Liver (tissue), 9 donors: Measurements from ENCODE around the gene IQCE. TPM values are rescaled to one million over a fixed set of nuclear protein-coding genes. Genes with fewer than 3 reads are reported as not detected.

Experiments used
- DNase-seq: peaks from one replicate; pipeline ENCODE4 v3.0.0-alpha.2; 2017; ENCODE audit warnings: low spot score
- H3K27ac ChIP-seq, 2 donors: one replicate each; pipeline ENCODE4 v1.7.0; 2013; ENCODE audit warnings: inconsistent platforms in 2 of 2, low read length in 2 of 2, control low read depth in 1 of 2, low read depth in 1 of 2, mild to moderate bottlenecking in 1 of 2
- H3K27me3 ChIP-seq, 4 donors: one replicate each; pipeline versions ENCODE4 v1.6.1 to v1.7.0; 2013; ENCODE audit warnings: low read length in 3 of 4, inconsistent platforms in 1 of 4, mild to moderate bottlenecking in 1 of 4, moderate library complexity in 1 of 4; ENCODE audit not compliant: control insufficient read depth in 4 of 4, insufficient read depth in 4 of 4
- H3K36me3 ChIP-seq, 4 donors: one replicate each; pipeline versions ENCODE4 v1.6.1 to v1.7.0; 2013; ENCODE audit warnings: low read length in 3 of 4, mild to moderate bottlenecking in 3 of 4, low read depth in 1 of 4, moderate library complexity in 1 of 4; ENCODE audit not compliant: control insufficient read depth in 4 of 4, insufficient read depth in 3 of 4
- H3K4me1 ChIP-seq, 4 donors: one replicate each; pipeline versions ENCODE4 v1.6.1 to v1.7.0; 2013; ENCODE audit warnings: low read length in 3 of 4, mild to moderate bottlenecking in 3 of 4, moderate library complexity in 1 of 4; ENCODE audit not compliant: control insufficient read depth in 4 of 4, insufficient read depth in 4 of 4
- H3K4me3 ChIP-seq, 3 donors: one replicate each; pipeline versions ENCODE4 v1.6.1 to v1.7.0; 2013; ENCODE audit warnings: low read length in 3 of 3, control low read depth in 1 of 3, low read depth in 1 of 3, mild to moderate bottlenecking in 1 of 3
- H3K9ac ChIP-seq, 2 donors: one replicate each; pipeline ENCODE4 v1.7.0; 2013; ENCODE audit warnings: low read length in 2 of 2, mild to moderate bottlenecking in 2 of 2, moderate library complexity in 2 of 2, control low read depth in 1 of 2, low read depth in 1 of 2
- H3K9me3 ChIP-seq, 4 donors: one replicate each; pipeline versions ENCODE4 v1.6.1 to v1.7.0; 2013; ENCODE audit warnings: low read length in 3 of 4; ENCODE audit not compliant: control insufficient read depth in 4 of 4
- FOXA1 ChIP-seq: IDR thresholded peaks from 2 replicates; pipeline ENCODE4 v1.6.1; 2016; ENCODE audit warnings: antibody characterized with exemption
- FOXA2 ChIP-seq: IDR thresholded peaks from 2 replicates; pipeline ENCODE4 v1.6.1; 2016; ENCODE audit warnings: antibody characterized with exemption
- HNF4A ChIP-seq, 2 donors: conservative IDR thresholded peaks; 2 replicates each; pipeline ENCODE4 v1.6.1; 2016; ENCODE audit warnings: antibody characterized with exemption in 2 of 2, mild to moderate bottlenecking in 2 of 2
- HNF4G ChIP-seq: IDR thresholded peaks from 2 replicates; pipeline ENCODE4 v1.6.1; 2016; ENCODE audit warnings: antibody characterized with exemption
- NR2F2 ChIP-seq: IDR thresholded peaks from 2 replicates; pipeline ENCODE4 v1.6.1; 2016; ENCODE audit warnings: antibody characterized with exemption
- RAD21 ChIP-seq, 2 donors: IDR thresholded peaks; 2 replicates each; pipeline ENCODE4 v1.6.1; 2016; ENCODE audit warnings: antibody characterized with exemption in 2 of 2, mild to moderate bottlenecking in 2 of 2
- YY1 ChIP-seq: IDR thresholded peaks from 2 replicates; pipeline ENCODE4 v1.6.1; 2016; ENCODE audit warnings: antibody characterized with exemption, mild to moderate bottlenecking
- WGBS: extraction: QIAGEN DNeasy Blood & Tissue Kit; methylation state at CpG from one replicate; pipeline ENCODE4 v1.1.7; 2013; 5-methylcytosine and 5-hydroxymethylcytosine counted together
- polyA plus RNA-seq, 2 donors: library from polyadenylated mRNA; stranded (reverse) in 1 of 2; unstranded in 1 of 2; fragments of 200-250 nt in 1 of 2; fragments of >200 nt in 1 of 2; fragmentation: Nextera tagmentation in 1 of 2; extraction: Ambion mirVana in 1 of 2; gene quantifications; one replicate each; pipeline versions ENCODE4 v1.2.1 to v1.2.3, GENCODE V29; 2013 to 2015
- total RNA-seq, 2 donors: library from RNA; depleted of rRNA; stranded (reverse); fragments of >200 nt; gene quantifications; one replicate each; pipeline ENCODE4 v1.2.3, GENCODE V29; 2014
- TF ChIP-seq, protein P1 (sequence below): IDR thresholded peaks from 2 replicates; pipeline ENCODE4 v1.6.1; 2016; ENCODE audit warnings: antibody characterized with exemption
- TF ChIP-seq, protein P2 (sequence below): IDR thresholded peaks from 2 replicates; pipeline ENCODE4 v1.6.1; 2016; ENCODE audit warnings: antibody characterized with exemption
- TF ChIP-seq, protein P3 (sequence below): fragments of 150-350 bp; IDR thresholded peaks from 2 replicates; pipeline ENCODE4 v1.5.1; 2017; ENCODE audit warnings: improper control_type of control experiment, low read depth, low read length; ENCODE audit not compliant: missing input control
- donor health status: healthy.
- donor health status: healthy.
- donor health status: healthy.
- donor health status: healthy.
- donor health status: healthy.

IQCE gene
- total and polyA plus RNA-seq, 4 donors, result 2.1 to 5.9 (median 3.6) TPM

- TF ChIP-seq YY1, result no peak
- TF ChIP-seq, protein P1, sequence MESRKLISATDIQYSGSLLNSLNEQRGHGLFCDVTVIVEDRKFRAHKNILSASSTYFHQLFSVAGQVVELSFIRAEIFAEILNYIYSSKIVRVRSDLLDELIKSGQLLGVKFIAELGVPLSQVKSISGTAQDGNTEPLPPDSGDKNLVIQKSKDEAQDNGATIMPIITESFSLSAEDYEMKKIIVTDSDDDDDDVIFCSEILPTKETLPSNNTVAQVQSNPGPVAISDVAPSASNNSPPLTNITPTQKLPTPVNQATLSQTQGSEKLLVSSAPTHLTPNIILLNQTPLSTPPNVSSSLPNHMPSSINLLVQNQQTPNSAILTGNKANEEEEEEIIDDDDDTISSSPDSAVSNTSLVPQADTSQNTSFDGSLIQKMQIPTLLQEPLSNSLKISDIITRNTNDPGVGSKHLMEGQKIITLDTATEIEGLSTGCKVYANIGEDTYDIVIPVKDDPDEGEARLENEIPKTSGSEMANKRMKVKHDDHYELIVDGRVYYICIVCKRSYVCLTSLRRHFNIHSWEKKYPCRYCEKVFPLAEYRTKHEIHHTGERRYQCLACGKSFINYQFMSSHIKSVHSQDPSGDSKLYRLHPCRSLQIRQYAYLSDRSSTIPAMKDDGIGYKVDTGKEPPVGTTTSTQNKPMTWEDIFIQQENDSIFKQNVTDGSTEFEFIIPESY, result no peak
- TF ChIP-seq, protein P2, sequence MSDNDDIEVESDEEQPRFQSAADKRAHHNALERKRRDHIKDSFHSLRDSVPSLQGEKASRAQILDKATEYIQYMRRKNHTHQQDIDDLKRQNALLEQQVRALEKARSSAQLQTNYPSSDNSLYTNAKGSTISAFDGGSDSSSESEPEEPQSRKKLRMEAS, result no peak
- TF ChIP-seq, protein P3, sequence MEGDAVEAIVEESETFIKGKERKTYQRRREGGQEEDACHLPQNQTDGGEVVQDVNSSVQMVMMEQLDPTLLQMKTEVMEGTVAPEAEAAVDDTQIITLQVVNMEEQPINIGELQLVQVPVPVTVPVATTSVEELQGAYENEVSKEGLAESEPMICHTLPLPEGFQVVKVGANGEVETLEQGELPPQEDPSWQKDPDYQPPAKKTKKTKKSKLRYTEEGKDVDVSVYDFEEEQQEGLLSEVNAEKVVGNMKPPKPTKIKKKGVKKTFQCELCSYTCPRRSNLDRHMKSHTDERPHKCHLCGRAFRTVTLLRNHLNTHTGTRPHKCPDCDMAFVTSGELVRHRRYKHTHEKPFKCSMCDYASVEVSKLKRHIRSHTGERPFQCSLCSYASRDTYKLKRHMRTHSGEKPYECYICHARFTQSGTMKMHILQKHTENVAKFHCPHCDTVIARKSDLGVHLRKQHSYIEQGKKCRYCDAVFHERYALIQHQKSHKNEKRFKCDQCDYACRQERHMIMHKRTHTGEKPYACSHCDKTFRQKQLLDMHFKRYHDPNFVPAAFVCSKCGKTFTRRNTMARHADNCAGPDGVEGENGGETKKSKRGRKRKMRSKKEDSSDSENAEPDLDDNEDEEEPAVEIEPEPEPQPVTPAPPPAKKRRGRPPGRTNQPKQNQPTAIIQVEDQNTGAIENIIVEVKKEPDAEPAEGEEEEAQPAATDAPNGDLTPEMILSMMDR, result no peak
- TF ChIP-seq FOXA2, result no peak
- TF ChIP-seq NR2F2, result no peak
Measured at GRCh38 chr7:2576742-2577491, 18.1 kb downstream of the IQCE start (continued).

GRCh38 chr7:2577914-2578680, 19.3 kb downstream of the IQCE start:
- TF ChIP-seq HNF4G (no peak), HNF4A (conservative IDR thresholded peaks at IDR 0.05) (no peak), NR2F2 (no peak), RAD21 (IDR thresholded peaks at IDR 0.05) (no peak)
- Histone ChIP-seq H3K27ac (no peak overlapping the region), H3K4me3 (no peak overlapping the region), H3K9ac (no peak overlapping the region), H3K4me1 (no peaks in the 10 kb centered on the region), H3K36me3 (peaks cover 2 to 11% (median 7%) of the 10 kb centered on the region in 4 donors), H3K27me3 (no peaks in the 10 kb centered on the region), H3K9me3 (no peaks in the 10 kb centered on the region)
- no peak for DNase-seq
- 96% methylated on average over 73 of the region's 73 CpGs for WGBS

GRCh38 chr7:2580636-2581035, 21.9 kb downstream of the IQCE start:
- H3K4me3 ChIP-seq, result no peak overlapping the region
- 98% methylated on average over 11 of the region's 11 CpGs for WGBS

More at GRCh38 chr7:2580636-2581035, 21.9 kb downstream of the IQCE start:
- DNase-seq, result no peak
- Histone ChIP-seq H3K27ac (no peak overlapping the region), H3K9me3 (no peaks in the 10 kb centered on the region), H3K4me1 (no peaks in the 10 kb centered on the region), H3K36me3 (peaks cover 0 to 6% (median 4%) of the 10 kb centered on the region in 4 donors), H3K9ac (no peak overlapping the region), H3K27me3 (no peaks in the 10 kb centered on the region)
- TF ChIP-seq, protein P2, result no peak
- TF ChIP-seq FOXA1, result no peak
